Dermis blood vessel endothelial cell (primary cell): ENCODE measurements around the gene PEX6. TPM values are rescaled to one million over a fixed set of nuclear protein-coding genes. Genes with fewer than 3 reads are reported as not detected.

Source experiments
- DNase-seq: peaks from one replicate; pipeline ENCODE4 v3.0.0; 2010
- total RNA-seq: library from RNA; depleted of rRNA; stranded (reverse); fragments of >200 nt; gene quantifications from 2 replicates; pipeline ENCODE4 v1.2.3, GENCODE V29; 2014

PEX6 gene, protein sequence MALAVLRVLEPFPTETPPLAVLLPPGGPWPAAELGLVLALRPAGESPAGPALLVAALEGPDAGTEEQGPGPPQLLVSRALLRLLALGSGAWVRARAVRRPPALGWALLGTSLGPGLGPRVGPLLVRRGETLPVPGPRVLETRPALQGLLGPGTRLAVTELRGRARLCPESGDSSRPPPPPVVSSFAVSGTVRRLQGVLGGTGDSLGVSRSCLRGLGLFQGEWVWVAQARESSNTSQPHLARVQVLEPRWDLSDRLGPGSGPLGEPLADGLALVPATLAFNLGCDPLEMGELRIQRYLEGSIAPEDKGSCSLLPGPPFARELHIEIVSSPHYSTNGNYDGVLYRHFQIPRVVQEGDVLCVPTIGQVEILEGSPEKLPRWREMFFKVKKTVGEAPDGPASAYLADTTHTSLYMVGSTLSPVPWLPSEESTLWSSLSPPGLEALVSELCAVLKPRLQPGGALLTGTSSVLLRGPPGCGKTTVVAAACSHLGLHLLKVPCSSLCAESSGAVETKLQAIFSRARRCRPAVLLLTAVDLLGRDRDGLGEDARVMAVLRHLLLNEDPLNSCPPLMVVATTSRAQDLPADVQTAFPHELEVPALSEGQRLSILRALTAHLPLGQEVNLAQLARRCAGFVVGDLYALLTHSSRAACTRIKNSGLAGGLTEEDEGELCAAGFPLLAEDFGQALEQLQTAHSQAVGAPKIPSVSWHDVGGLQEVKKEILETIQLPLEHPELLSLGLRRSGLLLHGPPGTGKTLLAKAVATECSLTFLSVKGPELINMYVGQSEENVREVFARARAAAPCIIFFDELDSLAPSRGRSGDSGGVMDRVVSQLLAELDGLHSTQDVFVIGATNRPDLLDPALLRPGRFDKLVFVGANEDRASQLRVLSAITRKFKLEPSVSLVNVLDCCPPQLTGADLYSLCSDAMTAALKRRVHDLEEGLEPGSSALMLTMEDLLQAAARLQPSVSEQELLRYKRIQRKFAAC
- total RNA-seq = 19.1 and 45.8 TPM in 2 replicates

DNA sequence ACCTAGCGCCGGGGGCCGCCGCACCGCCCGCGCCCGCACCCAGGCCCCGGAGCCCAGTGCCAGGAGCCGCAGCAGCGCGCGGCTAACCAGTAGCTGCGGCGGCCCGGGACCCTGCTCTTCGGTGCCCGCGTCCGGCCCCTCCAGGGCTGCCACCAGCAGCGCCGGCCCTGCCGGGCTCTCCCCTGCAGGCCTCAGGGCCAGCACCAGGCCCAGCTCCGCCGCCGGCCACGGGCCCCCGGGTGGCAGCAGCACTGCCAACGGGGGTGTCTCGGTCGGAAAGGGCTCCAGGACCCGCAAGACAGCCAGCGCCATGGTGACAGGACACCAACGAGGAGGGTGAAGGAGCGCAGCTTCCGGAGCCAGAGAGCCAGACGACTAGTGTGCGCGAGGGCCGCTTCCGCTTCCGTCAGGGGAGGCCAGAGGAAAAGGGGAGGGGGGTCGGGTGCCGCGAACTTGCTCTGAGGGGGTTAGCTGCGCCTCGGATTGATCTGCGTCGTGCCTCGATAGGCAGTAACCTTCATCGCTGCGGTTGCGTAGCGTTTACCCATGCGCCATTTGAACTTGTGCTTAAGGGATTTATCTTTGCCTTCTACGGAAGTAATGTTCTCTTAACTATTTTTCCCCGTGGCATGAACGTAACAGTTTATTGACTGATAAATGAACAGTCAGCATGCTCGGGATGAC lies at the start of gene PEX6:
PEX6 (minus strand) TSS at position 343 of the 684 bp plus-strand sequence; CDS start at position 312, 31 bp downstream.
- DNase-seq = peak; percentile 88

DNA sequence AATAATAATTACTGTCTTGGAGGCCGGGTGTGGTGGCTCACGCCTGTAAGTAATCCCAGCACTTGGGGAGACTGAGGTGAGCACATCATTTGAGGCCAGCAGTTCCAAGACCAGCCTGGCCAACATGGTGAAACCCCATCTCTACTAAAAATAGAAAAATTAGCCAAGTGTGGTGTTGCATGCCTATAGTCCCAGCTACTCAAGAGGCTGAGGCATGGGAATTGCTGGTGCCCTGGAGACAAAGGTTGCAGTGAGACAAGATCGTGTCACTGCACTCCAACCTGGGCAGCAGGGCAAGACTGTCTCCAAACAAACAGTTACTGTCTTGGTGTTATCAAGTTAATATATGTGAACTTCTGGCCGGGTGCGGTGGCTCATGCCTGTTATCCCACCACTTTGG lies 47.4 kb upstream of the PEX6 start:
- DNase-seq = no peak

- no peak for DNase-seq
Observed at GRCh38 chr6:43024436-43024835, 45.5 kb upstream of the PEX6 start.

DNA sequence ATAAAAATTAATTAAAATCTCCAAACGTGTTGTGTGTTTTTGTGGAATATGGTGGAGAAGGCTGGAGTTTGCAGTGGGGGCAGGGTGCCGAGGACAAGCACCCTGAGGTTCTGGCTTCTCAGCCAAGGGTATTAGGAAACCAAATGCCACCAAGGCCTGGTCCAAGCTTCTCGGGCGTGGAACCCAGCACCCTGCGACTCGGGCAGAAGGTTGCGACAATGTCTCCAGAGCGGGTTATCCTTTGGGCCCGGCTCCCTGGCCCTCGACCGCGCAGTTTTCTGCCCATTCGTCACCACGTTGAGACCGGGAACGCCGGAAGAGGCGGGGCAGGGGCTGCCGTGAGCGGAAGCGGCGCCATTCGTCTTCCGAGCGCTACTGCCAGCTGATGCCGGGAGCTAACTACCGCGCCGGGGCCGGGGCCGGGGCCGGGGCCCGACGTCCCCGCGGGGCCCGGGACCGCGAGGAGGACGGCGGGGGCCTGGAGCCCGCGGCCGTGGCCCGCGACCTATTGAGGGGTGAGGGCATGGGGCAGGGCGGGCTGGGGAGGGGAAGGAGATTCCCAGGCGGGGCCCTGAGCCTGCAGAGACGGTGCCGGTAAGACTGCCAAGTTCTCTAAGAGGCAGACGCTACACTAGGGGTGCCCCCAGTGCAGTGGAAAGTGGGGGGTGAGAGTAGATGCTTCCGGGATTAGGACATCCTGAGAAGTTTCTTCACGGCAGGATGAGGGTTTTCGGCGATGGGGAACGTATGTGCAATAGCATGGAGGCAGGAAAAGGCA lies 42.5 kb upstream of the PEX6 start, which contains the start of gene RRP36:
RRP36 (plus strand) TSS at position 354 of the 778 bp plus-strand sequence; CDS start at position 386, 32 bp downstream.
- peak; percentile 78 for DNase-seq

DNA sequence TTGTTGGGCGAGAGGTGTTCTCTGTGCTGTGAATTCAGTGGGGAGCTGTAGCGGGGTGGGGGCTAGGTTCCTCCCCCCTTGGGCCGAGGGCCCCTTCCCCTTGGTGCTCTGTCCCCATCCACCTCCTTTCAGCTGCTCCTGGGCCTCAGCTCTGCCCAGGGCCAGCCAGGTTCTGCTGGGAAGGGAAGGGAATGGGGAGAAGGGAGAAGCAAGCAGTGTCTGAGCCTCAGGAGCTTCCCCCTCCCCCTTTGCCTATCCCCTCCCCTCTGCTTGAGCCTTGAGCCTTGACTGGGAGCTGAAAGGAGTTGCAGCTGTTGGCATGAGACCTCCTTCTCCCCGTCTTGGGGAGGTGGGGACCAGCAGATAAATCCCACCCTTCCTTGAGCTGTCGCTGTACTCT lies 41.9 kb upstream of the PEX6 start:
- DNase-seq = peak; percentile 6

DNA sequence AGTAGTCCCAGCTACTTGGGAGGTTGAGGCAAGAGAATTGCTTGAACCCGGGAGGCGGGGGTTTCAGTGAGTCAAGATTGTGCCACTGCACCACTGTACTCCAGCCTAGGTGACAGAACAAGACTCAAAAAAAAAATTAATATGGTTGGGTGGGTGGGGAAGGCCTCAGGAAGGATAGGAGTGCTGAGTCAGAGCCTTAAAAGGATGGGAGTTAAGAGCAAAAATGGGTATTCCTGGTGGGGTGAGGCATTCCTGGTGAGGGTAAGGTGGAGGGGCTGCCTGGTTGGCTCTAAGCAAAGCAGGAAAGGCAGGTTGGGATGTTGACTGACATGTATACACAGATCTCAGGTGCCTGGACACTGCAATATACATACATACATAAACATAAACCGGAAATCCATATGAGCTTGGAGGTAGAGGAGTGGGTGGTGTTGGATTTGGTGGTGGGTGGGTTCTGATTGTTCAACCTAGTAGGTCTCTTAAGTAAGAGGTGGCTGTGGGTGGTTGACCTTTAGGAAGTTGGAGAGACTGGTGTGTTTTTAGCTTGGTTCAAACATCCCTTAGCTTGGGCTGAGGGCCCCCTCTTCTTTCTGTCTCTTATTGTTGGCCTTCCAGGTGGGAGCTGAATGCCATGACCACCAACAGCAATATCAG lies 41.2 kb upstream of the PEX6 start:
- DNase-seq = no peak

DNA sequence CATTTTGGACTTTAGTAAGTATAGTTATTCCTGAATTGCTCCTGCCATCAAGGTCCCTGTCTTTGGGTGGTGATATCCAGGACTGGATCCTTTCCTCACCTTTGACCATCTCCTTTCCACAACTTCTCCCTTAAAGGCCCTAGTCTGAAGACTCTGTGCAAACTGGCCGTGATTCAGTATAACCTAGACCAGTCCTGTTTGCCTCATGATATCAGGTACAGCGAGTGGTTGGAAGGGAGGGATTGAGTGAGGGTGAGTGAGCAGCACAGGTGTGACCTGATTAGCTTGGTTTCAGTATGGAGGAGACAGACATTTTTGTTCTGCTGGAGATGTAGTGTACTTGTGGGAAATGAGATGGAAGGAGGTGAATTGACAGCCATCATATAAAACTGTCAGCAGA lies 40.2 kb upstream of the PEX6 start:
- DNase-seq = no peak

DNA sequence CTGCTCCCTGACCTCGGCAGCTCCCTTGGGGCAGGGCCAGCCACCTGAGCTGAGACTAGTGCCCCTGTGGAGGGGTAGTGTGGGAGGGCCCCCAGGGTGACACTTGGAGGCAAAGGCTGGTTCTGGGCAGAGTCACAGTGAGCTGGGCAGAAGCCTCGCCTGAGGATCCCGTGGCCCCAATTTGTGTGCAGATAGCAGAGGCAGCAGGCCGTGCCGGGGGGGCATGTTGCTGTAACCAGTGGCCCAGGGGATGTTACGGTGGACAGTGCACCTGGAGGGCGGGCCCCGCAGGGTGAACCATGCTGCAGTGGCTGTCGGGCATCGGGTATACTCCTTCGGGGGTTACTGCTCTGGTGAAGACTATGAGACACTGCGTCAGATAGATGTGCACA lies 38.0 kb upstream of the PEX6 start:
- DNase-seq = no peak

DNA sequence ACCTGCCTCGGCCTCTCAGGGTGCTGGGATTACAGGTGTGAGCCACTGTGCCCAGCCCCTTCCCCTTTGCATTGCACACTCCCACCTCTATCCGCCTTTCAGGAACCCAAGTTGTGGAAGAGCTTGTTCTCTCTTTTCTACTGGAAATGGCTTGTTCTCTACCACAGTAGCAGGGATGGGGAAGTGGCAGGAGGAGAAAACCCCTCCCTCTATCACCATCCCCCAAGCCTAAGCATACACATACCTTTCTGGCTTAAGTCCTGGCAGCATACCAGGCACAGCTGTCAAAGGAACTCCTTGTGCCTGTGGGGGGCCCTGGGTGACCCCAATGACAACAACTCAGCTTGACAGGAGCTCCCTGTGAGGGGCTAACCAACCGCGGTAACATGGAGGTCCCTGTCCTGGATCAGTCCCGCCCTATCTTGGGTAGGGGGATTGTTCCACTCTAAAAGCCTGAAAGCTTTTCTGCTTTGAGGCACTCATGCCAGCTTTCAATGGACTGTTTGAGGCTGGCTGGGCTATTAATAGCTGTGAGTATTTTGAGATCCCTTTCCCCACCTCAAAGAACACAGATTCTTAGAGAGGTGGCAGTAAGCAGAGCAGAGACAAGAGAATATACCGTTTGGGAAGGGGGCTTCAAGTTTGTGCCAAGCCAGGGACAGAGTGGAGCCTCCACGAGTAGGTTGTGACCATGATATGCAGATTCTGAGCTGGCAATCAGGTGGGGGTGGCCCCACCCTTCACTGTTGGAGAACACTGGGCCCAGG lies 37.4 kb upstream of the PEX6 start:
- no peak for DNase-seq

DNA sequence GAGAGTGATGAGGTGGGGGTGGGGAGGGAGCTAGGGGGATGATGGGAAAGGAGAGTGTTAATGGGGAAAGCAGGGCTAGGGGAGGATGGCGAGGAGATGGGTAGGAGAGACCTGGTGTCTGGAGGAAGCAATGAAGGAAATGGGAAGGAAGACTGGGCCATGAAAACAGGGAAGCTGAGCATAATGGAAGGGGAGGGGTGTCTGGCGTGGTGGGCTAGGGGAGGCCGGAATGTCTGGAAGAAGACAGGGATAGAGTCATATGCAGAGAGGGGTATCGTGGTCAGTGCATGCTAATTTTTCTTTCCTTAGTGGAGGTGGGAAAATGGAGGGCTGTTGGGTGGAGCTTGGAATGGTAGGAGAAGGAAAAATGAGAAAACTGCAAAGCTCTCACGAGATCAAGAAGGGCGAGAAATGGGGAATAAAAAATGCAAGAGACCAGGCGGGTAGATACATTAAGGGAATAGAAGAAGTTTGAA lies 35.5 kb upstream of the PEX6 start:
- DNase-seq = peak; percentile 46

- peak; percentile 100 for DNase-seq
Observed at GRCh38 chr6:43013843-43014433, 35.0 kb upstream of the PEX6 start, which contains the start of the genes KLHDC3 and MEA1. TSS of gene KLHDC3 (plus strand) at chr6:43014249. CDS start at chr6:43017193, 2,944 bp downstream. TSS of gene MEA1 (minus strand) at chr6:43013946. CDS start at chr6:43013813, 133 bp downstream.

- peak; percentile 36 for DNase-seq
Observed at GRCh38 chr6:43013097-43013842, 34.3 kb upstream of the PEX6 start.

DNA sequence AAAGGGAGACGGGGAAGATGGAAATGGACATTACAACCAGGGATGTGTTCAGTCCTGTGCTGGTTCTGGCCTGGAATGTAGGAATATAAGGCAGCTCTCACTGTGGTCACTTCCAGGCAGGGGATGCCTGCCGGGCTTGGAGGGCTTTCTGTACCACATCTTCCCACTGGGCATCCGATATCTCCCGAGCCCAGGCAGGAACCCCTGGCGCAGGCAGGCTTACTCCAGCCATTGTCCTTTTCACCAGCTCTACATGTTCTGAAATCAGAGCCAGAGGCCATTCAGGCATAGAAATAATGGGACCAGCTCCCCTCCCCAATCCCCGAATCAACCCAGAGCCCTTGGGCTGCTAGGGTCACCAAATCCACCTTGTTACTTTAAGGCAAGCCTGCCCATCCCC lies 33.4 kb upstream of the PEX6 start:
- no peak for DNase-seq

DNA sequence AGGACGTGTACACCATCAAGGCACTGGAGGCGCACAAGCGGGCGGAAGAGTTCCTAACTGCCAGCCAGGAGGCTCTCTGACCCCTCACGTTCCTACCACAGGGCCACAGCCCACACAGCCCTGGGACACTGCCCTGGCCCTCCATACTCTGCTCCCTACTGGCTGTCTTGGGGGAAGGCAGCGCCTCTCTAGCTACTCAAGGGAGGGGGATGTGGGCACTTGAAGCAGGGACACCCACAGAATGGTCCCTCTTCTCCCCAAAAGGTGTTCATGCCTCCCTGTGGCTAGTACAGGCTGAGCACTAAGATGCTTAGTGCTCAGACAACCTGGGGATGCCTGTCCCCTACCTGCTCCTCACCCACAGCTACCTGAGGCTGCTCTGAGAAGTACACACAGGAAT lies 32.2 kb upstream of the PEX6 start:
- no peak for DNase-seq

DNA sequence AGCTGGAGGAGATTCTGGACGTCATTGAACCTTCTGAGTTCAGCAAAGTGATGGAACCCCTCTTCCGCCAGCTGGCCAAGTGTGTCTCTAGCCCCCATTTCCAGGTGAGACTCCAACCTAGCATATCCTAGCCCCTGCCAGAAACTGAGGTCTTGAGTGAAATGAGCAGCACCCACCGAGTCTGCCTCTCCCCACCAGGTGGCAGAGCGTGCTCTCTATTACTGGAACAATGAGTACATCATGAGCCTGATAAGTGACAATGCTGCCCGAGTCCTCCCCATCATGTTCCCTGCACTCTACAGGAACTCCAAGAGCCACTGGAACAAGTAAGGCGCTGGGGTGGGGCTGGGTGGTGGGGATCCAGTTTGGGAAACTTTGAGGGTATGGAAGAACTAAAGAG lies 30.1 kb upstream of the PEX6 start:
- peak; percentile 72 for DNase-seq

GRCh38 chr6:43007126-43007525 lies 28.1 kb upstream of the PEX6 start:
- DNase-seq = no peak

- DNase-seq = no peak
Observed at GRCh38 chr6:43006251-43006650, 27.3 kb upstream of the PEX6 start.

GRCh38 chr6:43005844-43006243 lies 26.9 kb upstream of the PEX6 start:
- DNase-seq = no peak

DNA sequence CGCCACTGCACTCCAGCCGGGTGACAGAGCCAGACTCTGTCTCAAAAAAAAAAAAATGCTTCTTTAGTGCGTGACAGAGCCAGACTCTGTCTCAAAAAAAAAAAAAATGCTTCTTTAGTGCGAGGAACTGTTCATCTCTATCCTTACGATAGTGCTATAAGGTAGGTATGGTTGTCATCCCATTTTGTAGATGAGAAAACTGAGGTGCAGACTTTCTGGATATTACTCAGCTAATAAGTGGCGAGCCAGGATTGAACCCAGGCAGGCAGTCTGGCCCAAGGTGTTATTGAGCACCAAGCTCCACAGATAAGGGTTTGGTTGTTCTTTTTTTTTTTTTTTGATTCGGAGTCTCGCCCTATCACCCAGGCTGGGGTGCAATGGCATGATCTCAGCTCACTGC lies 22.9 kb upstream of the PEX6 start:
- no peak for DNase-seq
